ENCODE measurements around the gene AATF. TPM values are rescaled to one million over a fixed set of nuclear protein-coding genes. Genes with fewer than 3 reads are reported as not detected.

The AATF gene
- total RNA-seq, 2 donors from 2014 or later: 28.8 to 41.3 TPM

DNA sequence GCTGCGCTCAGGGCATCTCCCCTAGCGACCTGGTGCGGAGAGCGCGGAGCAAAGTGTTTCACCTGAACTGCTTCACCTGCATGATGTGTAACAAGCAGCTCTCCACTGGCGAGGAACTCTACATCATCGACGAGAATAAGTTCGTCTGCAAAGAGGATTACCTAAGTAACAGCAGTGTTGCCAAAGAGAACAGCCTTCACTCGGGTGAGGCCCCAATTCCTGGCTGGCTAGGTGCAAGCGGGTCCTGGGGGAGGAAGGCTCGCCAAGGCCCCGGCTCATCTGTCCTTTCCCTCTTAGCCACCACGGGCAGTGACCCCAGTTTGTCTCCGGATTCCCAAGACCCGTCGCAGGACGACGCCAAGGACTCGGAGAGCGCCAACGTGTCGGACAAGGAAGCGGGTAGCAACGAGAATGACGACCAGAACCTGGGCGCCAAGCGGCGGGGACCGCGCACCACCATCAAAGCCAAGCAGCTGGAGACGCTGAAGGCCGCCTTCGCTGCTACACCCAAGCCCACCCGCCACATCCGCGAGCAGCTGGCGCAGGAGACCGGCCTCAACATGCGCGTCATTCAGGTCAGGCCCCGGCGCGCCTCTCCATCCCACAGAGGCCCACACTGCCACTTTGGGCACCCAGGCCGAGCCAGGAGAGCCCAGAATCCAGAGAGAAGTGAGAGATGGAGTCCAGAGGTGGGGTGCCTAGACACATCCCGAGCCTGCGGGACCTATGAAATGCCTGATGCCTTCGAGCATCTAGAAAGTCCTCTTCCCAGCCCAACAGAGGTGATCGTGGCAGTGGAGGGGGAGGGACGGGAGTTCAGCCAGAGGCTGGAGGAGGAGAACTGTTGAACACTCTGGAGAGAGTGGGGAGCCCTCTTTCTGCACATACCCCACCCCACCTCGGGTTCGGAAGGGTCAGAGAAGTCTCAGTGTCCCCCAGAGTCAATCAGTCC, 8.2 kb upstream of the AATF start:
- ATAC-seq (ENCODE audit: insufficient number of reproducible peaks, low FRiP score, low read depth): no peak
- H3K9me3 ChIP-seq: no peaks in the 10 kb centered on the region
- H3K36me3 ChIP-seq: no peaks in the 10 kb centered on the region
- H3K27me3 ChIP-seq (replicated peaks; ENCODE audit: insufficient read depth): peaks cover 88% of the 10 kb centered on the region
- no peak overlapping the region for H3K27ac ChIP-seq
- no peak overlapping the region for H3K4me3 ChIP-seq
- DNase-seq (ENCODE audit: low spot score): no peak
- no peak for TF ChIP-seq CTCF (IDR thresholded peaks at IDR 0.05)
- peaks cover 35 to 46% of the 10 kb centered on the region in 2 donors for H3K4me1 ChIP-seq (ENCODE audit: control insufficient read depth in 1 of 2, low read depth in 2 of 2)

- no peak for TF ChIP-seq CTCF (IDR thresholded peaks at IDR 0.05)
- Histone ChIP-seq H3K9me3 (no peaks in the 10 kb centered on the region), H3K4me3 (no peak overlapping the region), H3K27me3 (replicated peaks; ENCODE audit: insufficient read depth) (peaks cover 79% of the 10 kb centered on the region), H3K36me3 (no peaks in the 10 kb centered on the region), H3K27ac (no peak overlapping the region), H3K4me1 (ENCODE audit: control insufficient read depth in 1 of 2, low read depth in 2 of 2) (peaks cover 27 to 38% of the 10 kb centered on the region in 2 donors)
- no peak for DNase-seq (ENCODE audit: low spot score)
- ATAC-seq (ENCODE audit: insufficient number of reproducible peaks, low FRiP score, low read depth): no peak
These were observed 7.3 kb upstream of the AATF start for GRCh38 chr17:36941265-36942010.

DNA sequence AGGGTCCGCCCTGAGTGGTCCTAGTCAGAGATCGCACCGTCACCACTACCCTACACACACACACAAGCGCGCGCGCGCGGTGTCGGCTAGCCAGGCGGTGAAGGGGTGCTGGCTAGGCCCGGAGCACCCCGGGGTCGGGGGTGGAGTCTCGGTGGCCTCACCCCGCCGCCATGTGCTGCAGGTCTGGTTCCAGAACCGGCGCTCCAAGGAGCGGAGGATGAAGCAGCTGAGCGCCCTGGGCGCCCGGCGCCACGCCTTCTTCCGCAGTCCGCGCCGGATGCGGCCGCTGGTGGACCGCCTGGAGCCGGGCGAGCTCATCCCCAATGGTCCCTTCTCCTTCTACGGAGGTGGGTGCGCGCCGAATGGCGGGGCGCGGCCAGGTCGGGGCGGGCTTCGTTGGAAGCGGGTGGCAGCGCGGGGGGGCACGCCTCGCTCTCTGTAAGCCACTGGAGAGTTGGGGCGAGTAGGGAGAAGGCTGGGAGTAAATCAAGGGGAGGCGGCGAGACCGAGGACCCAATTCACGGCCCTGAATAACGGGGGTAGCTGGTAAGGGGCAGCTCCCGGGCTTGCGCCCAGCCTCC, 6.6 kb upstream of the AATF start:
- Histone ChIP-seq H3K4me1 (ENCODE audit: control insufficient read depth in 1 of 2, low read depth in 2 of 2) (peaks cover 22 to 31% of the 10 kb centered on the region in 2 donors), H3K9me3 (no peaks in the 10 kb centered on the region), H3K27me3 (replicated peaks; ENCODE audit: insufficient read depth) (peaks cover 74% of the 10 kb centered on the region), H3K4me3 (peak overlapping the region; percentile 49), H3K36me3 (no peaks in the 10 kb centered on the region), H3K27ac (no peak overlapping the region)
- DNase-seq (ENCODE audit: low spot score): no peak
- no peak for TF ChIP-seq CTCF (IDR thresholded peaks at IDR 0.05)
- no peak for ATAC-seq (ENCODE audit: insufficient number of reproducible peaks, low FRiP score, low read depth)

GRCh38 chr17:36942631-36943125, 6.1 kb upstream of the AATF start:
- H3K27ac ChIP-seq: peak overlapping the region in 1 of 2 donors; percentile 30
- peaks cover 17 to 27% of the 10 kb centered on the region in 2 donors for H3K4me1 ChIP-seq (ENCODE audit: control insufficient read depth in 1 of 2, low read depth in 2 of 2)
- H3K4me3 ChIP-seq: peak overlapping the region; percentile 49
- no peaks in the 10 kb centered on the region for H3K36me3 ChIP-seq
- H3K27me3 ChIP-seq (replicated peaks; ENCODE audit: insufficient read depth): peaks cover 69% of the 10 kb centered on the region
- ATAC-seq (ENCODE audit: insufficient number of reproducible peaks, low FRiP score, low read depth) (no peak), DNase-seq (ENCODE audit: low spot score) (no peak)
- TF ChIP-seq CTCF (IDR thresholded peaks at IDR 0.05): no peak
- no peaks in the 10 kb centered on the region for H3K9me3 ChIP-seq

Measured in thoracic aorta (tissue), 2 donors.